ENCODE results near the gene ITSN2.

The ITSN2 gene

GRCh38 chr2:24238158-24238557, 122.2 kb downstream of the ITSN2 start:
- H3K4me1 ChIP-seq (ENCODE audit: control insufficient read depth, insufficient read depth, low read length) = no peaks in the 10 kb centered on the region
- H3K4me3 ChIP-seq (ENCODE audit: low read depth, low read length) = no peak overlapping the region
- no peak overlapping the region for H3K9ac ChIP-seq (ENCODE audit: low read length)
- no peaks in the 10 kb centered on the region for H3K36me3 ChIP-seq (ENCODE audit: control insufficient read depth, insufficient read depth, low read length)
- no peaks in the 10 kb centered on the region for H3K9me3 ChIP-seq (ENCODE audit: control insufficient read depth, insufficient read depth, low read depth, low read length)
- H3K27ac ChIP-seq (ENCODE audit: low read depth, low read length) = no peak overlapping the region
- no peaks in the 10 kb centered on the region for H3K27me3 ChIP-seq (ENCODE audit: control insufficient read depth, insufficient read depth, low read length)

- H3K4me3 ChIP-seq (ENCODE audit: low read depth, low read length) = no peak overlapping the region
- no peaks in the 10 kb centered on the region for H3K9me3 ChIP-seq (ENCODE audit: control insufficient read depth, insufficient read depth, low read depth, low read length)
Measured at GRCh38 chr2:24237313-24237712, 123.0 kb downstream of the ITSN2 start.

GRCh38 chr2:24233321-24233720, 127.0 kb downstream of the ITSN2 start:
- Histone ChIP-seq H3K27ac (ENCODE audit: low read depth, low read length) (no peak overlapping the region), H3K4me3 (ENCODE audit: low read depth, low read length) (no peak overlapping the region)

More at GRCh38 chr2:24237313-24237712, 123.0 kb downstream of the ITSN2 start:
- H3K36me3 ChIP-seq (ENCODE audit: control insufficient read depth, insufficient read depth, low read length) = no peaks in the 10 kb centered on the region
- H3K9ac ChIP-seq (ENCODE audit: low read length) = no peak overlapping the region
- H3K4me1 ChIP-seq (ENCODE audit: control insufficient read depth, insufficient read depth, low read length) = no peaks in the 10 kb centered on the region
- no peak overlapping the region for H3K27ac ChIP-seq (ENCODE audit: low read depth, low read length)
- no peaks in the 10 kb centered on the region for H3K27me3 ChIP-seq (ENCODE audit: control insufficient read depth, insufficient read depth, low read length)

GRCh38 chr2:24231461-24231881, 128.9 kb downstream of the ITSN2 start:
- Histone ChIP-seq H3K36me3 (ENCODE audit: control insufficient read depth, insufficient read depth, low read length) (no peaks in the 10 kb centered on the region), H3K27me3 (ENCODE audit: control insufficient read depth, insufficient read depth, low read length) (no peaks in the 10 kb centered on the region), H3K27ac (ENCODE audit: low read depth, low read length) (no peak overlapping the region), H3K4me1 (ENCODE audit: control insufficient read depth, insufficient read depth, low read length) (no peaks in the 10 kb centered on the region), H3K9ac (ENCODE audit: low read length) (no peak overlapping the region), H3K4me3 (ENCODE audit: low read depth, low read length) (no peak overlapping the region), H3K9me3 (ENCODE audit: control insufficient read depth, insufficient read depth, low read depth, low read length) (no peaks in the 10 kb centered on the region)

More at GRCh38 chr2:24233321-24233720, 127.0 kb downstream of the ITSN2 start:
- no peaks in the 10 kb centered on the region for H3K27me3 ChIP-seq (ENCODE audit: control insufficient read depth, insufficient read depth, low read length)
- no peak overlapping the region for H3K9ac ChIP-seq (ENCODE audit: low read length)
- no peaks in the 10 kb centered on the region for H3K9me3 ChIP-seq (ENCODE audit: control insufficient read depth, insufficient read depth, low read depth, low read length)
- H3K4me1 ChIP-seq (ENCODE audit: control insufficient read depth, insufficient read depth, low read length) = no peaks in the 10 kb centered on the region
- no peaks in the 10 kb centered on the region for H3K36me3 ChIP-seq (ENCODE audit: control insufficient read depth, insufficient read depth, low read length)

GRCh38 chr2:24228470-24228869, 131.9 kb downstream of the ITSN2 start:
- H3K9ac ChIP-seq (ENCODE audit: low read length) = no peak overlapping the region
- peaks cover 3% of the 10 kb centered on the region; the same call in 1 of the 2 replicates for H3K4me1 ChIP-seq (ENCODE audit: control insufficient read depth, insufficient read depth, low read length)
- H3K9me3 ChIP-seq (ENCODE audit: control insufficient read depth, insufficient read depth, low read depth, low read length) = no peaks in the 10 kb centered on the region
- no peak overlapping the region for H3K27ac ChIP-seq (ENCODE audit: low read depth, low read length)
- no peak overlapping the region for H3K4me3 ChIP-seq (ENCODE audit: low read depth, low read length)
- H3K36me3 ChIP-seq (ENCODE audit: control insufficient read depth, insufficient read depth, low read length) = no peaks in the 10 kb centered on the region
- H3K27me3 ChIP-seq (ENCODE audit: control insufficient read depth, insufficient read depth, low read length) = no peaks in the 10 kb centered on the region

- H3K27ac ChIP-seq (ENCODE audit: low read depth, low read length) = no peak overlapping the region
- no peak overlapping the region for H3K9ac ChIP-seq (ENCODE audit: low read length)
- no peaks in the 10 kb centered on the region for H3K27me3 ChIP-seq (ENCODE audit: control insufficient read depth, insufficient read depth, low read length)
- H3K4me1 ChIP-seq (ENCODE audit: control insufficient read depth, insufficient read depth, low read length) = peaks cover 3% of the 10 kb centered on the region; the same call in 1 of the 2 replicates
- H3K4me3 ChIP-seq (ENCODE audit: low read depth, low read length) = no peak overlapping the region
- no peaks in the 10 kb centered on the region for H3K36me3 ChIP-seq (ENCODE audit: control insufficient read depth, insufficient read depth, low read length)
- H3K9me3 ChIP-seq (ENCODE audit: control insufficient read depth, insufficient read depth, low read depth, low read length) = no peaks in the 10 kb centered on the region
Measured at GRCh38 chr2:24225499-24226242, 134.7 kb downstream of the ITSN2 start.

- Histone ChIP-seq H3K9ac (ENCODE audit: low read length) (no peak overlapping the region), H3K36me3 (ENCODE audit: control insufficient read depth, insufficient read depth, low read length) (no peaks in the 10 kb centered on the region), H3K9me3 (ENCODE audit: control insufficient read depth, insufficient read depth, low read depth, low read length) (no peaks in the 10 kb centered on the region), H3K4me3 (ENCODE audit: low read depth, low read length) (no peak overlapping the region), H3K27ac (ENCODE audit: low read depth, low read length) (no peak overlapping the region), H3K4me1 (ENCODE audit: control insufficient read depth, insufficient read depth, low read length) (peaks cover 3% of the 10 kb centered on the region; the same call in 1 of the 2 replicates), H3K27me3 (ENCODE audit: control insufficient read depth, insufficient read depth, low read length) (no peaks in the 10 kb centered on the region)
Measured at GRCh38 chr2:24222946-24223345, 137.4 kb downstream of the ITSN2 start.

GRCh38 chr2:24221343-24222050, 138.8 kb downstream of the ITSN2 start:
- H3K9ac ChIP-seq (ENCODE audit: low read length) = no peak overlapping the region
- no peaks in the 10 kb centered on the region for H3K27me3 ChIP-seq (ENCODE audit: control insufficient read depth, insufficient read depth, low read length)
- no peak overlapping the region for H3K4me3 ChIP-seq (ENCODE audit: low read depth, low read length)
- peaks cover 3% of the 10 kb centered on the region; the same call in 1 of the 2 replicates for H3K4me1 ChIP-seq (ENCODE audit: control insufficient read depth, insufficient read depth, low read length)
- H3K36me3 ChIP-seq (ENCODE audit: control insufficient read depth, insufficient read depth, low read length) = no peaks in the 10 kb centered on the region
- no peak overlapping the region for H3K27ac ChIP-seq (ENCODE audit: low read depth, low read length)
- no peaks in the 10 kb centered on the region for H3K9me3 ChIP-seq (ENCODE audit: control insufficient read depth, insufficient read depth, low read depth, low read length)

GRCh38 chr2:24220554-24221291, 139.6 kb downstream of the ITSN2 start:
- Histone ChIP-seq H3K27ac (ENCODE audit: low read depth, low read length) (no peak overlapping the region), H3K4me1 (ENCODE audit: control insufficient read depth, insufficient read depth, low read length) (peaks cover 3% of the 10 kb centered on the region; the same call in 1 of the 2 replicates), H3K9me3 (ENCODE audit: control insufficient read depth, insufficient read depth, low read depth, low read length) (no peaks in the 10 kb centered on the region), H3K4me3 (ENCODE audit: low read depth, low read length) (no peak overlapping the region), H3K9ac (ENCODE audit: low read length) (no peak overlapping the region), H3K27me3 (ENCODE audit: control insufficient read depth, insufficient read depth, low read length) (no peaks in the 10 kb centered on the region), H3K36me3 (ENCODE audit: control insufficient read depth, insufficient read depth, low read length) (no peaks in the 10 kb centered on the region)

- Histone ChIP-seq H3K4me3 (ENCODE audit: low read depth, low read length) (no peak overlapping the region), H3K4me1 (ENCODE audit: control insufficient read depth, insufficient read depth, low read length) (no peaks in the 10 kb centered on the region), H3K36me3 (ENCODE audit: control insufficient read depth, insufficient read depth, low read length) (no peaks in the 10 kb centered on the region), H3K27ac (ENCODE audit: low read depth, low read length) (no peak overlapping the region), H3K9ac (ENCODE audit: low read length) (no peak overlapping the region), H3K27me3 (ENCODE audit: control insufficient read depth, insufficient read depth, low read length) (no peaks in the 10 kb centered on the region), H3K9me3 (ENCODE audit: control insufficient read depth, insufficient read depth, low read depth, low read length) (no peaks in the 10 kb centered on the region)
Measured at GRCh38 chr2:24214880-24215279, 145.5 kb downstream of the ITSN2 start.

GRCh38 chr2:24211408-24211807, 148.9 kb downstream of the ITSN2 start:
- Histone ChIP-seq H3K36me3 (ENCODE audit: control insufficient read depth, insufficient read depth, low read length) (peaks cover 5% of the 10 kb centered on the region; the same call in 1 of the 2 replicates), H3K9me3 (ENCODE audit: control insufficient read depth, insufficient read depth, low read depth, low read length) (no peaks in the 10 kb centered on the region)

More at GRCh38 chr2:24211408-24211807, 148.9 kb downstream of the ITSN2 start:
- Histone ChIP-seq H3K27ac (ENCODE audit: low read depth, low read length) (no peak overlapping the region), H3K9ac (ENCODE audit: low read length) (no peak overlapping the region), H3K27me3 (ENCODE audit: control insufficient read depth, insufficient read depth, low read length) (no peaks in the 10 kb centered on the region), H3K4me3 (ENCODE audit: low read depth, low read length) (no peak overlapping the region), H3K4me1 (ENCODE audit: control insufficient read depth, insufficient read depth, low read length) (no peaks in the 10 kb centered on the region)

Data from HUES6 (cell line).